Gastrocnemius medialis (tissue), 4 donors: Measurements from ENCODE around the gene SPTBN1. TPM values are rescaled to one million over a fixed set of nuclear protein-coding genes. Genes with fewer than 3 reads are reported as not detected.

Experiments
- ATAC-seq, 2 donors: fragments of 150-250 bp; one replicate each; pipeline ENCODE4 v1.9.1; 2016
- DNase-seq, 2 donors: peaks; one replicate each; pipeline ENCODE4 v3.0.0-alpha.2; 2019
- H3K27ac ChIP-seq, 4 donors: fragments of 200-600 bp; sonication (generic); 1 replicate in 1 of 4; 2 replicates in 3 of 4; pipeline ENCODE4 v1.5.1; 2016 to 2018; ENCODE audit warnings: mild to moderate bottlenecking in 2 of 4, moderate library complexity in 1 of 4
- H3K27me3 ChIP-seq, 3 donors: fragments of 200-600 bp; sonication (generic) in 2 of 3; 1 replicate in 1 of 3; 2 replicates in 2 of 3; pipeline versions ENCODE4 v1.5.1 to v1.6.0; 2016 to 2019; ENCODE audit warnings: mild to moderate bottlenecking in 1 of 3, moderate library complexity in 1 of 3
- H3K36me3 ChIP-seq, 2 donors: fragments of 200-600 bp; sonication (generic) in 1 of 2; one replicate each; pipeline ENCODE4 v1.5.1; 2017 to 2018
- H3K4me1 ChIP-seq, 2 donors: fragments of 200-600 bp; sonication (generic) in 1 of 2; one replicate each; pipeline ENCODE4 v1.5.1; 2016 to 2017; ENCODE audit warnings: mild to moderate bottlenecking in 2 of 2
- H3K4me3 ChIP-seq, 4 donors: fragments of 200-600 bp; sonication (generic) in 3 of 4; 1 replicate in 1 of 4; 2 replicates in 3 of 4; pipeline ENCODE4 v1.5.1; 2016 to 2019; ENCODE audit warnings: mild to moderate bottlenecking in 2 of 4
- H3K9me3 ChIP-seq, 3 donors: fragments of 200-600 bp; sonication (generic) in 2 of 3; 1 replicate in 1 of 3; 2 replicates in 2 of 3; pipeline ENCODE4 v1.5.1; 2016 to 2019
- POLR2A ChIP-seq, 2 donors: fragments of 450-650 bp; IDR thresholded peaks; one replicate each; pipeline ENCODE4 v1.6.1; 2017; ENCODE audit warnings: antibody characterized with exemption in 2 of 2, mild to moderate bottlenecking in 2 of 2, moderate library complexity in 2 of 2
- in situ Hi-C, 4 donors: fragments of 200-750 bp; cut with MboI; loops; one replicate each; pipeline versions ENCODE4 v1.15.0 to v1.8.0; 2017; ENCODE audit warnings: low sequenced_read_pairs in 4 of 4
- intact Hi-C: fragments of 100-400 bp; cut with DNase I; formaldehyde crosslinking; loops from one replicate; pipeline ENCODE4 v1.15.1; 2023; ENCODE audit warnings: low total_unique reads
- total RNA-seq, 4 donors: library from RNA; depleted of rRNA; stranded (reverse); fragments of >200 nt; gene quantifications; one replicate each; pipeline versions ENCODE4 v1.1.0 to v1.2.3, GENCODE V29; 2016
- TF ChIP-seq, protein P1 (sequence below), 5 experiments: fragments of 450-650 bp in 3 of 5; fragments of 200-600 bp in 2 of 5; sonication (generic) in 2 of 5; IDR thresholded peaks in 4 of 5; conservative IDR thresholded peaks in 1 of 5; 1 replicate in 4 of 5; 2 replicates in 1 of 5; pipeline ENCODE4 v1.5.1; 2016 to 2019; ENCODE audit warnings: antibody characterized with exemption in 5 of 5, mild to moderate bottlenecking in 3 of 5, moderate library complexity in 3 of 5

The SPTBN1 gene
- total RNA-seq, 4 donors from 2014 or later, result 107 to 191 (median 119) TPM

DNA sequence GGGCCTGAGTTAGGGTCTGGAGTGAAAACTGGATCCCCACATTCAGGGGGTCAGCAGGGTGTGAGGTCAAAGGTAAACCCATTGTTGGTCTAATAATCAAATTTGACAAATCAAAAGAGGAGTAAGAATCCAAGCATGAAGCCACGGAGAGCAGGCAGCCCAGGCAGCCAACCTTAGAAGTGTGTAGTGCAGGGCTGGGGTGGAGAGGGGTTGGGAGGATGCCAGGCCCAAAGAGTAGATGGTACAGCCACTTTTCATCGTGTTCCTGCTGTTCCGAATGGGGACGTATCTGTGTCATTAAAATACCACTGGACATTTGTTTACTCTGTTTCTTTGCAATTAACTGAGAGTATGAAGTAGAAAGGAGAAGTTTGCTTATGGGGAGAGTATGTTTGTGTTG is 16.5 kb upstream of the SPTBN1 start:
- intact Hi-C loops, result no loop called here
- no peaks in the 10 kb centered on the region for H3K36me3 ChIP-seq
- DNase-seq (no peak), ATAC-seq (no peak)
- TF ChIP-seq POLR2A (IDR thresholded peaks at IDR 0.05), result no peak
- TF ChIP-seq, protein P1, sequence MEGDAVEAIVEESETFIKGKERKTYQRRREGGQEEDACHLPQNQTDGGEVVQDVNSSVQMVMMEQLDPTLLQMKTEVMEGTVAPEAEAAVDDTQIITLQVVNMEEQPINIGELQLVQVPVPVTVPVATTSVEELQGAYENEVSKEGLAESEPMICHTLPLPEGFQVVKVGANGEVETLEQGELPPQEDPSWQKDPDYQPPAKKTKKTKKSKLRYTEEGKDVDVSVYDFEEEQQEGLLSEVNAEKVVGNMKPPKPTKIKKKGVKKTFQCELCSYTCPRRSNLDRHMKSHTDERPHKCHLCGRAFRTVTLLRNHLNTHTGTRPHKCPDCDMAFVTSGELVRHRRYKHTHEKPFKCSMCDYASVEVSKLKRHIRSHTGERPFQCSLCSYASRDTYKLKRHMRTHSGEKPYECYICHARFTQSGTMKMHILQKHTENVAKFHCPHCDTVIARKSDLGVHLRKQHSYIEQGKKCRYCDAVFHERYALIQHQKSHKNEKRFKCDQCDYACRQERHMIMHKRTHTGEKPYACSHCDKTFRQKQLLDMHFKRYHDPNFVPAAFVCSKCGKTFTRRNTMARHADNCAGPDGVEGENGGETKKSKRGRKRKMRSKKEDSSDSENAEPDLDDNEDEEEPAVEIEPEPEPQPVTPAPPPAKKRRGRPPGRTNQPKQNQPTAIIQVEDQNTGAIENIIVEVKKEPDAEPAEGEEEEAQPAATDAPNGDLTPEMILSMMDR (IDR thresholded peaks at IDR 0.05 in 4 of 5, conservative IDR thresholded peaks at IDR 0.05 in 1 of 5), result no peak
- in situ Hi-C loops, result no loop called here
- H3K4me3 ChIP-seq, result no peak overlapping the region
- peak overlapping the region in 1 of 4 donors; percentile 34 for H3K27ac ChIP-seq
- no peaks in the 10 kb centered on the region for H3K9me3 ChIP-seq
- no peaks in the 10 kb centered on the region for H3K27me3 ChIP-seq
- peaks cover 17 to 60% of the 10 kb centered on the region in 2 donors for H3K4me1 ChIP-seq

DNA sequence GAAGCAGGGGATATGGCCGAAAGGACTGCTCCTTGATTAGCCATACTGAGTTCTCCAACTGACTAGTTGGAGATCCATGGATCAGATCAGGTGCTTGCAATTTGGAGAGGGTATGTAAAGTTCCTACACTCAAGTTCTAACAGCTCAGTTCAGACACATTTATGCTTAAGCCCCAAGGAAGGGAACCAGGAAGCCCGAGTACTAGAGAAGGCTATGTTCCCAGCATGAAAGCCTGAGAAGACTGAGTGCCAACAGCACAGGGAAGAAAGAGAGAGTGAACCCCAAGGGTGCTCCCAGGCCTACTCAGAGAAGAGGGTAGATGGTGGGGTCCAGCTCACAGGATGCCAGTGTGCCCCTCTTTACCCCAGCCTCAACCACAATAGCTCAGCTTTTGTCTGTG is 16.1 kb upstream of the SPTBN1 start:
- no peak overlapping the region for H3K4me3 ChIP-seq
- in situ Hi-C loops, result no loop called here
- H3K36me3 ChIP-seq, result no peaks in the 10 kb centered on the region
- peak overlapping the region in 1 of 4 donors; percentile 34 for H3K27ac ChIP-seq
- ATAC-seq (no peak), DNase-seq (no peak)
- intact Hi-C loops, result no loop called here
- H3K4me1 ChIP-seq, result peaks cover 12 to 56% of the 10 kb centered on the region in 2 donors
- H3K9me3 ChIP-seq, result no peaks in the 10 kb centered on the region
- no peaks in the 10 kb centered on the region for H3K27me3 ChIP-seq
- no peak for TF ChIP-seq POLR2A (IDR thresholded peaks at IDR 0.05)
- TF ChIP-seq, protein P1 (IDR thresholded peaks at IDR 0.05 in 4 of 5, conservative IDR thresholded peaks at IDR 0.05 in 1 of 5), result no peak

DNA sequence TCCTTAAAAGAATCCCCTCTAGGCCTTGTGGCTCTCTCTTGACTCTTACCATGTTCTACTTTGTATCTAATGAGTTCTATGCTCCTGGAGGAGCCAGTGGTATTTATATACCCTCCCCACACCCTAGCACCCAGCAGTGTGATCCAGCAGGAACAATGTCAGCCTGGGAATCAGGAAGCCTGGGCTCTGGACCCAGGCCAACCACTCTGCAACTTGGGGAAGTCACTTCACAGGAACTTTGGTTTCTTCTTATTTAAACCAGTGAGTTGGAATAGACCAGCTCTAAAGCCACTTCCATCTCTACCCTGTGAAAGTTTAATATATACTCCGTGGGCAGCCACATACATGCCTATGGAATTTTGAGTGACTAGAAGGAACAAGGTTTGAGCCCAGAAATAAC is 11.6 kb upstream of the SPTBN1 start:
- ATAC-seq, result peak in 1 of 2 donors; percentile 24
- in situ Hi-C loops, result no loop called here

DNA sequence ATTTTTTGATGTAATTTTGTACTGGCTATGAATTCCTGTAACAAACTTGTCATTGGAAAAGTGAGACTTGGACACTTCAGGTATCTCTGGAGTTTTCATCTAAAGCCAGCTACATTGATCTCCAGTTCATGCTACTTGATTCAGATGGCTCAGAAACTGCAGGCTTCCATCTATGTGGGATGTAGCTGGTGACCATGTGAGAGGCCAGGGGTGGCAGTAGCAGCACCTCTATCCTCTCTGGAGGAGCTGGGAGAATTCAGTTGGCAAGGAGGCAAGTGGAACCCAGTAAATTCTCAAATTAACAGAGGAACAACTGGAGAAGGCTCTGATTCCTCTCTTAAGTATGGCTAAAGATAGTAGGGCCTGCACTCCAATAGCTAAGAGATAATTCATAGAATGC is 10.0 kb upstream of the SPTBN1 start:
- Histone ChIP-seq H3K4me3 (no peak overlapping the region), H3K4me1 (peaks cover 0 to 14% of the 10 kb centered on the region in 2 donors), H3K27ac (no peak overlapping the region), H3K36me3 (no peaks in the 10 kb centered on the region), H3K27me3 (no peaks in the 10 kb centered on the region), H3K9me3 (no peaks in the 10 kb centered on the region)
- intact Hi-C loops, result no loop called here
- DNase-seq, result no peak
- in situ Hi-C loops, result no loop called here
- no peak for ATAC-seq
- TF ChIP-seq, protein P1 (IDR thresholded peaks at IDR 0.05 in 4 of 5, conservative IDR thresholded peaks at IDR 0.05 in 1 of 5), result no peak
- TF ChIP-seq POLR2A (IDR thresholded peaks at IDR 0.05), result no peak

More for the DNA sequence above, 11.6 kb upstream of the SPTBN1 start:
- no peak overlapping the region for H3K4me3 ChIP-seq
- TF ChIP-seq, protein P1 (IDR thresholded peaks at IDR 0.05 in 4 of 5, conservative IDR thresholded peaks at IDR 0.05 in 1 of 5), result no peak
- no peak for TF ChIP-seq POLR2A (IDR thresholded peaks at IDR 0.05)
- no peaks in the 10 kb centered on the region for H3K27me3 ChIP-seq
- no peak for DNase-seq
- intact Hi-C loops, result no loop called here
- peaks cover 3 to 31% of the 10 kb centered on the region in 2 donors for H3K4me1 ChIP-seq
- H3K27ac ChIP-seq, result peak overlapping the region in 2 of 4 donors; percentile 0 to 16
- no peaks in the 10 kb centered on the region for H3K36me3 ChIP-seq
- no peaks in the 10 kb centered on the region for H3K9me3 ChIP-seq

DNA sequence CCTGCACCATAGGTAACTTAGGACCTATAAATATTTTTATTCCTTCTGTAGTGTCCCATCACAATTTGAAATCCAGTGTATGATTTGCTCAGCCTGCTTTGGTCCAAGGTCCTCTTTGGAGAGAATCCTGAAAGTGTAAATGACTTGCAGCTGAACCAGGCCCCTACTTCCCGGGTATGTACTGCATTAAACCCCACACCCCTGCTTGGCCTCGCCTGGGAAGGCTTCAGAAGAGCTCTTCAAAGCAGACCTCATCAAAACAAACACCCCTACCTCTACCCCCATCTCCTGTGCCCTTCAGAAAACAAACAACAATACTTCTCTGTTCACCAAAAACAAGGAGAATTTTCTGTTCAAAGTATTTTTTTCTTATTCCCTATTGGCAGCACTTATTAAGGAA is 9.5 kb upstream of the SPTBN1 start:
- intact Hi-C loops (no loop called here), in situ Hi-C loops (no loop called here)
- peaks cover 0 to 11% of the 10 kb centered on the region in 2 donors for H3K4me1 ChIP-seq
- no peaks in the 10 kb centered on the region for H3K36me3 ChIP-seq
- no peaks in the 10 kb centered on the region for H3K27me3 ChIP-seq
- H3K9me3 ChIP-seq, result no peaks in the 10 kb centered on the region
- H3K27ac ChIP-seq, result no peak overlapping the region
- DNase-seq (no peak), ATAC-seq (no peak)
- TF ChIP-seq, protein P1 (IDR thresholded peaks at IDR 0.05 in 4 of 5, conservative IDR thresholded peaks at IDR 0.05 in 1 of 5), result no peak
- no peak overlapping the region for H3K4me3 ChIP-seq
